ENCODE data around the gene SEMA6D.

The SEMA6D gene

GRCh38 chr15:47743886-47744285 lies 26.6 kb downstream of the SEMA6D start:
- TF ChIP-seq ZNF274 (IDR thresholded peaks at IDR 0.05; ENCODE audit: low read depth, low read length) = no peak

GRCh38 chr15:47744496-47744895 lies 27.2 kb downstream of the SEMA6D start:
- TF ChIP-seq ZNF274 (IDR thresholded peaks at IDR 0.05; ENCODE audit: low read depth, low read length) = no peak
- H3K4me3 ChIP-seq (ENCODE audit: low read length) = no peak overlapping the region

More at GRCh38 chr15:47743886-47744285, 26.6 kb downstream of the SEMA6D start:
- H3K4me3 ChIP-seq (ENCODE audit: low read length) = no peak overlapping the region

- TF ChIP-seq ZNF274 (IDR thresholded peaks at IDR 0.05; ENCODE audit: low read depth, low read length) = no peak
- no peak overlapping the region for H3K4me3 ChIP-seq (ENCODE audit: low read length)
These were observed 27.7 kb downstream of the SEMA6D start for GRCh38 chr15:47744973-47745372.

GRCh38 chr15:47746516-47746915 lies 29.2 kb downstream of the SEMA6D start:
- TF ChIP-seq ZNF274 (IDR thresholded peaks at IDR 0.05; ENCODE audit: low read depth, low read length) = no peak
- no peak overlapping the region for H3K4me3 ChIP-seq (ENCODE audit: low read length)

GRCh38 chr15:47750030-47750739 lies 32.9 kb downstream of the SEMA6D start:
- H3K4me3 ChIP-seq (ENCODE audit: low read length) = no peak overlapping the region
- TF ChIP-seq ZNF274 (IDR thresholded peaks at IDR 0.05; ENCODE audit: low read depth, low read length) = no peak

DNA sequence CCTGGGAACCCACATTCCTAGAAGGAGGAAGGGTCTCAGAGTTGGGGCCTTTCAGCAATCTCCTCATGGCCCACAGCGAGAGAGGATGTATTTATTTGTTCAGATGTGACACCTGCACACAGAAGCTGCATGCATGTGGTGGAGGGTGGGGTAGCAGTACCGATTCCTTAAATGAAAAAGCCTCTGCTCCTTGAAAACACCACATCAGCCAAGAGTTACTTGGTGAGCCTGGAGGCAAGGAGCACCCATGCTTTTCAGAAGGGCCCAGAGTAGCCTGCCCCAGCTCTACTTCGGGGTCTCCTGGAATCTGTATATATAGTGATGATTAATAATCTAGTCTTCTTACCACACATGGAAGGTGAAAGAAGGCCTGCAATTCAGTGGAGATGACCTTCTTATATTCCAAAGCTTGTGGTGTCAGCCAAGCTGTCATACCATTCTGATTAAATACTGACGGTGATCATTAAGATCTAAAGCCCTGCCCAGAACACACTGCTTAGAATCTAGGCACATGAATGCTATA lies 33.5 kb downstream of the SEMA6D start:
- no peak for TF ChIP-seq ZNF274 (IDR thresholded peaks at IDR 0.05; ENCODE audit: low read depth, low read length)
- no peak overlapping the region for H3K4me3 ChIP-seq (ENCODE audit: low read length)

GRCh38 chr15:47753591-47753990 lies 36.3 kb downstream of the SEMA6D start:
- H3K4me3 ChIP-seq (ENCODE audit: low read length) = no peak overlapping the region
- TF ChIP-seq ZNF274 (IDR thresholded peaks at IDR 0.05; ENCODE audit: low read depth, low read length) = no peak

DNA sequence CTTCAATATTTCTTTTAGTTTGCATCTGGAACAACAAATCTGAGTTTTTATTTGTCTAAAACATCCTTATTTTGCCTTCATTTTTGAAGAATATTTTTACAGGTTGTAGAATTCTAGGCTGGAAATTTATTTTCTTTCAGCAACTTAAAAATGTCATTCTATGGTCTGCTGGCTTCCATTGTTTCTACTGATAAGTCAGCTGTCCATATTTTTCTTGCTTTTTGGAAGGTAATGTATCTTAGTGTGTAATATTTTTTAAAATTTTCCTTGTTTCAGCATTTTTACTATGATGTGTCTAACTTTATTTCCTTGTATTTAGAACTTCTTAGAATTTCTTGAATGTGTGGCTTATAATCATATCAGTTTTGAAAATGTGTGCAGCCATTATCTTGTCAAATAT lies 37.0 kb downstream of the SEMA6D start:
- no peak overlapping the region for H3K4me3 ChIP-seq (ENCODE audit: low read length)
- TF ChIP-seq ZNF274 (IDR thresholded peaks at IDR 0.05; ENCODE audit: low read depth, low read length) = no peak

- no peak for TF ChIP-seq ZNF274 (IDR thresholded peaks at IDR 0.05; ENCODE audit: low read depth, low read length)
- H3K4me3 ChIP-seq (ENCODE audit: low read length) = no peak overlapping the region
These were observed 38.6 kb downstream of the SEMA6D start for GRCh38 chr15:47755941-47756340.

DNA sequence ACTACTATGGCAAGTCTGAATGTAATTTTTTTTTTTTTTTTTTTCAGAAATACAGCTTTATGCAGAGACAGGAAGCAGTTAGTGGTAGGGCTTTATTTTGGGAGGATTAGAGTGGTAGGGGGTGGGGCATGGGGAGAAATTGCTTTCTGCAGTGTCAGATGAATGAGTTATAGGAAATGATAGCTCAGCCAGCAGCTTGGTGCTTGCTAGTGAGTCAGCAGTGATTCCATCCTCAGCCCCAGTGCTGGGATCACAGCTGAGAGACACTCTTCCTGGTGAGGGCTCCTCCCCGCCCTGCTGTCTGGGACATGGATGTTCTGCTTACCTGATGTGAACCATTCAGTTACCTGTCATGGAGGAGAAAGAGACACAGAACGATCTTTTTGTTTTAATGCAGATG lies 39.6 kb downstream of the SEMA6D start:
- TF ChIP-seq ZNF274 (IDR thresholded peaks at IDR 0.05; ENCODE audit: low read depth, low read length) = no peak

GRCh38 chr15:47757331-47757730 lies 40.0 kb downstream of the SEMA6D start:
- H3K4me3 ChIP-seq (ENCODE audit: low read length) = no peak overlapping the region
- no peak for TF ChIP-seq ZNF274 (IDR thresholded peaks at IDR 0.05; ENCODE audit: low read depth, low read length)

More for the DNA sequence above, 39.6 kb downstream of the SEMA6D start:
- no peak overlapping the region for H3K4me3 ChIP-seq (ENCODE audit: low read length)

- TF ChIP-seq ZNF274 (IDR thresholded peaks at IDR 0.05; ENCODE audit: low read depth, low read length) = no peak
- H3K4me3 ChIP-seq (ENCODE audit: low read length) = no peak overlapping the region
These were observed 45.3 kb downstream of the SEMA6D start for GRCh38 chr15:47762621-47763020.

- H3K4me3 ChIP-seq (ENCODE audit: low read length) = no peak overlapping the region
- no peak for TF ChIP-seq ZNF274 (IDR thresholded peaks at IDR 0.05; ENCODE audit: low read depth, low read length)
These were observed 47.4 kb downstream of the SEMA6D start for GRCh38 chr15:47764666-47765065.

GRCh38 chr15:47766406-47766805 lies 49.1 kb downstream of the SEMA6D start:
- no peak for TF ChIP-seq ZNF274 (IDR thresholded peaks at IDR 0.05; ENCODE audit: low read depth, low read length)

DNA sequence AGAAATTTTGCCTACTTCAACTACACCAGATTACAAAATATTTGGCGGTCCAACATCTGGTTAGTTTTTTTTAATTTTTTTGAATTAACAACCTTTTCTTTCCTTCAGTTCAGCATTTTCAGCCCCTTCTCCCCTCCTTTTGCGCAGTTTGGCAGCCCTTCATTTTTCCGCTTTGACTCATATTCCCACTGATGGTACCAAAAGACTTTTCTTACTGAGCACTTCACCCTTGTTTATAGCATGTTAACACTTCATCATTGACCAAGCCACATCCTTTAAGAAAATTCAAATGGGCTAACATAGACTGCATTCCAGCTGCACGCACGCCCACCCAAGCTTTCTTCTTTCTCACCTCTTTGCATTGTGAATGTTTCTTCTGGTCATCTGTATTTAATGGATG lies 49.7 kb downstream of the SEMA6D start:
- TF ChIP-seq ZNF274 (IDR thresholded peaks at IDR 0.05; ENCODE audit: low read depth, low read length) = no peak
- no peak overlapping the region for H3K4me3 ChIP-seq (ENCODE audit: low read length)

More at GRCh38 chr15:47766406-47766805, 49.1 kb downstream of the SEMA6D start:
- no peak overlapping the region for H3K4me3 ChIP-seq (ENCODE audit: low read length)

GRCh38 chr15:47768735-47769134 lies 51.4 kb downstream of the SEMA6D start:
- no peak overlapping the region for H3K4me3 ChIP-seq (ENCODE audit: low read length)
- TF ChIP-seq ZNF274 (IDR thresholded peaks at IDR 0.05; ENCODE audit: low read depth, low read length) = no peak

All from GM08714 (cell line).